Ectodermal cell (in vitro differentiated cells): ENCODE results near the gene NFYA.

Source experiments
- H3K27ac ChIP-seq: 2 replicates; pipeline ENCODE4 v1.7.0; 2013; ENCODE audit warnings: mild to moderate bottlenecking, low read depth, low read length; ENCODE audit not compliant: insufficient read depth, poor library complexity, severe bottlenecking
- H3K27me3 ChIP-seq: 2 replicates; pipeline ENCODE4 v1.7.0; 2013; ENCODE audit warnings: mild to moderate bottlenecking, low read length; ENCODE audit not compliant: insufficient read depth, control insufficient read depth, poor library complexity, severe bottlenecking
- H3K36me3 ChIP-seq: one replicate; pipeline ENCODE4 v1.7.0; 2013; ENCODE audit warnings: low read length; ENCODE audit not compliant: control insufficient read depth, insufficient read depth
- H3K4me1 ChIP-seq: one replicate; pipeline ENCODE4 v1.7.0; 2013; ENCODE audit warnings: low read length; ENCODE audit not compliant: control insufficient read depth, insufficient read depth
- H3K4me3 ChIP-seq: 2 replicates; pipeline ENCODE4 v1.7.0; 2013; ENCODE audit warnings: low read depth, low read length, control low read depth; ENCODE audit not compliant: insufficient read depth
- H3K9me3 ChIP-seq: 2 replicates; pipeline ENCODE4 v1.7.0; 2013; ENCODE audit warnings: mild to moderate bottlenecking, low read length, moderate library complexity; ENCODE audit not compliant: control insufficient read depth
- WGBS, 2 experiments: methylation state at CpG; one replicate each; pipeline ENCODE4 v1.1.7; 2013; ENCODE audit warnings: missing lambda C conversion rate in 2 of 2; 5-methylcytosine and 5-hydroxymethylcytosine counted together

The NFYA gene

GRCh38 chr6:41037107-41037900 is 35.5 kb upstream of the NFYA start:
- 84 to 92% methylated on average over 12 to 13 of the region's 13 CpGs for WGBS, 2 experiments
- Histone ChIP-seq H3K4me1 (no peaks in the 10 kb centered on the region), H3K9me3 (no peaks in the 10 kb centered on the region), H3K27ac (no peak overlapping the region), H3K4me3 (no peak overlapping the region), H3K27me3 (no peaks in the 10 kb centered on the region), H3K36me3 (no peaks in the 10 kb centered on the region)

- no peaks in the 10 kb centered on the region for H3K9me3 ChIP-seq
- H3K27ac ChIP-seq, result no peak overlapping the region
- no peaks in the 10 kb centered on the region for H3K4me1 ChIP-seq
- 87 to 94% methylated on average over 3 of the region's 3 CpGs for WGBS, 2 experiments
- no peaks in the 10 kb centered on the region for H3K27me3 ChIP-seq
- H3K4me3 ChIP-seq, result no peak overlapping the region
- no peaks in the 10 kb centered on the region for H3K36me3 ChIP-seq
These were observed 34.6 kb upstream of the NFYA start for GRCh38 chr6:41038205-41038604.

GRCh38 chr6:41039060-41039998 is 33.4 kb upstream of the NFYA start, which contains the start of gene UNC5CL:
Gene UNC5CL (minus strand): TSS chr6:41039221. CDS start chr6:41035074, 4,147 bp downstream.
- H3K27ac ChIP-seq, result no peak within 1 kb of the TSS
- H3K4me3 ChIP-seq, result no peak within 1 kb of the TSS
- H3K9me3 ChIP-seq, result no peaks in the 10 kb centered on the region
- no peaks in the 10 kb centered on the region for H3K36me3 ChIP-seq
- H3K4me1 ChIP-seq, result no peaks in the 10 kb centered on the region
- H3K27me3 ChIP-seq, result no peaks in the 10 kb centered on the region
- 85 to 87% methylated on average over 10 of the region's 10 CpGs for WGBS, 2 experiments

GRCh38 chr6:41040101-41040939 is 32.5 kb upstream of the NFYA start:
- no peaks in the 10 kb centered on the region for H3K4me1 ChIP-seq
- no peak overlapping the region for H3K27ac ChIP-seq
- WGBS, 2 experiments, result 83 to 91% methylated on average over 6 of the region's 6 CpGs
- H3K4me3 ChIP-seq, result no peak overlapping the region
- no peaks in the 10 kb centered on the region for H3K36me3 ChIP-seq
- no peaks in the 10 kb centered on the region for H3K9me3 ChIP-seq
- no peaks in the 10 kb centered on the region for H3K27me3 ChIP-seq

- no peak overlapping the region for H3K27ac ChIP-seq
- H3K36me3 ChIP-seq, result no peaks in the 10 kb centered on the region
- H3K9me3 ChIP-seq, result no peaks in the 10 kb centered on the region
- H3K4me3 ChIP-seq, result no peak overlapping the region
- no peaks in the 10 kb centered on the region for H3K27me3 ChIP-seq
- no peaks in the 10 kb centered on the region for H3K4me1 ChIP-seq
- WGBS, 2 experiments, result 71 to 84% methylated on average over 1 of the region's 1 CpG
These were observed 31.7 kb upstream of the NFYA start for GRCh38 chr6:41040940-41041536.

- H3K4me3 ChIP-seq, result no peak within 1 kb of the TSS
- H3K36me3 ChIP-seq, result no peaks in the 10 kb centered on the region
- H3K9me3 ChIP-seq, result no peaks in the 10 kb centered on the region
- no peak within 1 kb of the TSS for H3K27ac ChIP-seq
- no peaks in the 10 kb centered on the region for H3K4me1 ChIP-seq
- no peaks in the 10 kb centered on the region for H3K27me3 ChIP-seq
- 93 to 96% methylated on average over 10 of the region's 10 CpGs for WGBS, 2 experiments
These were observed 30.3 kb upstream of the NFYA start, which contains the start of gene TSPO2 for GRCh38 chr6:41042226-41043055. Gene TSPO2 (plus strand): TSS chr6:41042467. CDS start chr6:41042986, 519 bp downstream.

- 92% methylated on average over 3 of the region's 3 CpGs for WGBS, 2 experiments
- Histone ChIP-seq H3K27me3 (no peaks in the 10 kb centered on the region), H3K4me3 (no peak overlapping the region), H3K36me3 (no peaks in the 10 kb centered on the region), H3K9me3 (no peaks in the 10 kb centered on the region), H3K4me1 (no peaks in the 10 kb centered on the region), H3K27ac (no peak overlapping the region)
These were observed 29.6 kb upstream of the NFYA start for GRCh38 chr6:41043151-41043550.

- WGBS, 2 experiments, result 87 to 95% methylated on average over 5 of the region's 5 CpGs
- peaks cover 7% of the 10 kb centered on the region for H3K4me1 ChIP-seq
- no peak overlapping the region for H3K4me3 ChIP-seq
- H3K36me3 ChIP-seq, result no peaks in the 10 kb centered on the region
- H3K9me3 ChIP-seq, result no peaks in the 10 kb centered on the region
- no peaks in the 10 kb centered on the region for H3K27me3 ChIP-seq
- no peak overlapping the region for H3K27ac ChIP-seq
These were observed 27.1 kb upstream of the NFYA start for GRCh38 chr6:41045664-41046063.

GRCh38 chr6:41046084-41046483 is 26.7 kb upstream of the NFYA start:
- WGBS, 2 experiments, result 90 to 93% methylated on average over 1 of the region's 1 CpG
- Histone ChIP-seq H3K4me1 (peaks cover 7% of the 10 kb centered on the region), H3K4me3 (no peak overlapping the region)

More at GRCh38 chr6:41046084-41046483, 26.7 kb upstream of the NFYA start:
- H3K27ac ChIP-seq, result no peak overlapping the region
- no peaks in the 10 kb centered on the region for H3K9me3 ChIP-seq
- no peaks in the 10 kb centered on the region for H3K36me3 ChIP-seq
- no peaks in the 10 kb centered on the region for H3K27me3 ChIP-seq
